Stimulated activated CD8-positive, alpha-beta memory T cell treated with anti-CD3 and anti-CD28 coated beads, Interleukin-7, amount 100 ng/mL, for 1 hour (primary cell): Measurements from ENCODE around the gene KRTAP5-2.
"Not testable (repeated sequence)": the region's sequence is repeated elsewhere in the genome, so short reads cannot be mapped to it uniquely, and the experiment has no call there.

Source experiments
- DNase-seq, 2 donors: peaks; one replicate each; pipeline ENCODE4 v3.0.0-alpha.2; 2020; ENCODE audit warnings: low read depth in 2 of 2

KRTAP5-2 gene

GRCh38 chr11:1589996-1590395, 8.1 kb downstream of the KRTAP5-2 start:
- no peak for DNase-seq

DNA sequence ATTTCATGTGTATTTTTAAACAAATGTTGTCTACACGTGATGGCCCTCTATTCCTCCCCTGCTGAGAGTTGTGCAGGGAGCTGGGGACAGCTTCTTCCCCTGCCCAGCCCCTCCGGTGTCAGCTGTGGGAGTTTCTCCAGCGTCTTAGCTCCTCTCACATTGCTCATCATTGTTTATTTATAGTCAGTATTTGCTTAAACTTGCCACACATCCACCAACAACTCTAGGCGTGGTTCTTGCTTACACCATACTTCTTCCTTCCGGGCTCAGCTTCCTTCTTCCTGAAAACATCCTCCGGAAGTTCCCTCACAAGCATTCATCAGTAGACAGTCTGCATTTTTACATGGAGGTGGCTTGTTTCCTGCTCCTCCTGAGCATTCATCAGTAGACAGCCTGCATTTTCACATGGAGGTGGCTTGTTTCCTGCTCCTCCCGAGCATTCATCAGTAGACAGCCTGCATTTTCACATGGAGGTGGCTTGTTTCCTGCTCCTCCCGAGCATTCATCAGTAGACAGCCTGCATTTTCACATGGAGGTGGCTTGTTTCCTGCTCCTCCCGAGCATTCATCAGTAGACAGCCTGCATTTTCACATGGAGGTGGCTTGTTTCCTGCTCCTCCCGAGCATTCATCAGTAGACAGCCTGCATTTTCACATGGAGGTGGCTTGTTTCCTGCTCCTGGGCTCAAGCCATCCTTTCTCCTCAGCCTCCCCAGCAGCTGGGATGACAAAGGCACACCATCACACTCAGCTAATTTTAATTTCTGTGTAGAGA, 8.7 kb downstream of the KRTAP5-2 start:
- not testable (repeated sequence) for DNase-seq

GRCh38 chr11:1586699-1587098, 11.4 kb downstream of the KRTAP5-2 start:
- no peak for DNase-seq

DNA sequence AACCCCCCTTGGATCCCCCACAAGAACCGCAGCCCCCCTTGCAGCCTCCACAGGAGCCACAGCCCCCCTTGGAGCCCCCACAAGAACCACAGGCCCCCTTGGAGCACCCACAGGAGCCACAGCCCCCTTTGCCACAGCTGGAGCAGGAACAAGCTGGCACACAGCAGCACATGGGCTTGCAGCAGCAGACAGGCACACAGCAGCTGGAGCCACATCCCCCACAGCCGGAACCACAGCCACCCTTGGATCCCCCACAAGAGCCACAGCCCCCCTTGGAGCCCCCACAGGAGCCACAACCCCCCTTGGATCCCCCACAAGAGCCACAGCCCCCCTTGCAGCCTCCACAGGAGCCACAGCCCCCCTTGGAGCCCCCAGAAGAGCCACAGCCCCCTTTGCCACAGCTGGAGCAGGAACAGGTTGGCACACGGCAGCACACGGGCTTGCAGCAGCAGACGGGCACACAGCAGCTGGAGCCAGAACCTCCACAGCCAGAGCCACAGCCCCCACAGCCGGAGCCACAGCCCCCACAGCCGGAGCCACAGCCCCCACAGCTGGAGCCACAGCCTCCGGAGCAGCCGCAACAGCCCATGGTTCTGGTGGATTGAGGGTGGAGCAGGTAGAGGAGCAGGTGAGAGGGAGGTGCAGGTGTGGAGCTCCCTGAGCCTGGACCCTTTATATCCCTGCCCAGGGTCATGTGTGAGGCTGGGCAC, 13.3 kb downstream of the KRTAP5-2 start, which contains the start of gene KRTAP5-1:
TSS of gene KRTAP5-1 (minus strand) at position 623 of the 710 bp plus-strand sequence. CDS start at position 589, 34 bp downstream.
- not testable (repeated sequence) for DNase-seq

GRCh38 chr11:1582909-1583308, 15.2 kb downstream of the KRTAP5-2 start:
- not testable (repeated sequence) for DNase-seq

GRCh38 chr11:1581976-1582375, 16.1 kb downstream of the KRTAP5-2 start:
- no peak for DNase-seq

- DNase-seq: no peak
Observed at GRCh38 chr11:1576825-1577224, 21.3 kb downstream of the KRTAP5-2 start.

DNA sequence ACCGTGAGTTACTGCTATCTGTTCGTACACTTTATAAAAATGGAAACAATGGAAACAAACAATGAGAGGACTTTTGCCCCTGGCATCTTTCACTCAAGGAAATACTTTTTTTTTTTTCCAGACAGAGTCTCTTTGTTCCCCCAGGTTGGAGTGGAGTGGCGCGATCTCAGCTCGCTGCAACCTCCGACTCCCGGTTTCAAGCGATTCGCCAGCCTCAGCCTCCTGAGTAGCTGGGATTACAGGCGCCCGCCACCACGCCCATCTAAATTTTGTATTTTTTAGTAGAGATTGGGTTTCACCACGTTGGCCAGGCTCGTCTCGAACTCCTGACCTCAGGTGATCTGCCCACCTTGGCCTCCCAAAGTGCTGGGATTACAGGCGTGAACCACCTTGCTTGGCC, 22.3 kb downstream of the KRTAP5-2 start:
- not testable (repeated sequence) for DNase-seq

DNA sequence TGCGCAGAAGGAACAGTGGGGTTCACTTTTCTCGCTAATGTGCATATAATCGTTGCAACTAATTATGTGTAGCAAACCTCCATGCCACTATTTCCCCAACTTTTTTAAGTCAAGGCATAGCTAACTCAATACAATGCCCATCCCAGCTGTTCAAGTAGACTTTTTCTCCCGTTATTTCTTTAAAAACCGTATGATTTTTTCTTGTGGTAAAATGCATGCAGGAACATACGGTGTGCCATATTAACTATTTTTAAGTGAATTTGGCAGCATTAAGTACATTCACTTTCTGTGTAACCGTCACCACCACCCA, 23.2 kb downstream of the KRTAP5-2 start:
- no peak for DNase-seq

DNA sequence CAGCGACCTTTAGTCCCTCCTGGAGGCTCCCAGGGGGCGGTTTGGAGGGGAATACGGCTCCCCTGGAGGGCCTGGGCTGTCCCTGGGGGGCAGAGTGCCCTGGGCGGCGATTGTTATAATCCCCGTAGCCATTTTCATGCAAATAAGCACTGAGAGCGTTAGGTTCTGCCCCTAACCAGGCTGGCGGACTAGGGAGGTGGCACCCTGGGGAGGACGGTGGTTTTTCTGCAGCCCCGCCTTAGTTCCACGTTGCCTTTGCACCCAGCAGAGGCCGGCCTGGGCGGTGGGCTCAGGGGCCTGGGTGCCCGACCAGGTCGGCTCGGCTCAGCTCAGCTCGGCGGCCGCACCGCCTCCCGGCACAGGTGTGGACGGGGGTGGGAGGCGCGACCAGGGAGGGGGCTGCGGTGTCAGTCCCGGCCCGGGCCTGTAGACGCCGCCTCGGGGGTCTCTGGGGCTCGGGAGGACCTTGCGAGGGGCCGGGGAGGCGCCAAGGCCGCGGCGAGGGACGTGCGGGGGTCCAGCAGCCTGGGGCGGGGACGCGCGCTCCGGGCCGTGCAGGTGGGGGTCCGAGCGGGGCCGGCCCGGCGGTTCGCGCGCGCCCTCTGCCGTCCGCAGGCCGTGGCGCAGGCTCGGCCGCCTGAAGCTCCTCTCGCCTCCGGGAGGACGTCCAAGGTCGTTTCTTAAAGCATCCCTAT, 23.7 kb downstream of the KRTAP5-2 start:
- no peak for DNase-seq

DNA sequence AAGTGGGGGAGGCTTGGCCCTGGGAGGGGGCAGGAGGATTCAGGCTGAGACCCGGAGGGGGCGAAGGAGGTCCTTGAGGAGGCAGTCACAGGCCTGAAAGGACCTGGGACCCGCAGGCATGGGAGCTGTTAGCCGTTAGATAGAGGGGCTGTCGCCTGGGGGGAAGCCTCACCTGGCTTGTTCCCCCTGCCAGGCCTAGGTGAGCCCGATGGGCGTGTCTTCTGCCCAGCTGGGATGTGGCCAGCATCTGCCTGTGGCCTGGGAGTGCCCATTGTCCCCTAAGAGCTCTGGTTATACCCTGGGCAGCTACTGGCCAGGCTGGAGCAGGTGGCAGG, 24.2 kb downstream of the KRTAP5-2 start:
- no peak for DNase-seq

DNA sequence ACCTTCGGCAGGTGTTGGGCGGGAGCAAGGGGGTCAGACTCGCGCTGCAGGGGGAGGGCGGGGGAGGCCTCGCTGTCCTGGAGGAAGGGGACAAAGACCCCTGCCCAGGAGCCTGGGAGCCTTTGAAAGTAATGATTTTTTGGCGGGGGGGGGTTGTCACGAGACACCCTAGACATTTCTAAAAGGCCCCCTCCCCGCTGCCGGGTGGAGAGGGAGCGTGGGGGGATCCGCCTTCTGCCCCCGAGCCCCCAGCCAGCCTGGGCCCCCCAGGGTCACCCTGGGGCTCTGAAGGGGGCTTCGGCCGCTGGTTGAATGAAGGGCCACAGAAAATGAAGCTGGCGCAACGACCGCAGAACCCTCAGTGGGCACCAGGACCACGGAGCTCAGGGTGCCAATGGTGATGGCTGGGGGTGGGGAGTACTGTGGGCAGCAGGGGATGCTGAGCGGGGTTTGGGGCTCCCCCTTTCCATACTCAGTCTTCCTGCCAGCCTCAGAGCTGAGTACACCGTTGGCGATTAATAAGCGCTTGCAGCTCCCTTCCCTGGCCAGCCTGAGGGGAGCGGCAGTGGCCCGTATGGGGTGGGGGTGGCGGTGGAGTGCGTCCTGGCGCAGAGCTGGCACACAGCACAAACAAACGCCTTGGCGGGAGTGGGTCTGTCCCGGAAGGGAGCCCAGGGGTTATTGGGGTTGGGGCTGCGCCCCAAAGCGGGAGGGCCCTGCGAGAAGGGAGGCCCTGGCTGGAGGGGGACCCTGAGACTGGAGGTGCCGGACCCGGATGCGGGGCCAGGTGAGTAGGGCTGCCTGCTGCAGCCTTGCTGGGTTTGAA, 24.8 kb downstream of the KRTAP5-2 start:
- DNase-seq: no peak

GRCh38 chr11:1572197-1573076, 25.7 kb downstream of the KRTAP5-2 start, which contains the start of gene DUSP8:
TSS of gene DUSP8 (minus strand) at chr11:1572271. CDS start at chr11:1565826, 6,445 bp downstream.
- DNase-seq: peak; percentile 87 to 92

- no peak for DNase-seq
Observed at GRCh38 chr11:1571760-1572196, 26.3 kb downstream of the KRTAP5-2 start.

DNA sequence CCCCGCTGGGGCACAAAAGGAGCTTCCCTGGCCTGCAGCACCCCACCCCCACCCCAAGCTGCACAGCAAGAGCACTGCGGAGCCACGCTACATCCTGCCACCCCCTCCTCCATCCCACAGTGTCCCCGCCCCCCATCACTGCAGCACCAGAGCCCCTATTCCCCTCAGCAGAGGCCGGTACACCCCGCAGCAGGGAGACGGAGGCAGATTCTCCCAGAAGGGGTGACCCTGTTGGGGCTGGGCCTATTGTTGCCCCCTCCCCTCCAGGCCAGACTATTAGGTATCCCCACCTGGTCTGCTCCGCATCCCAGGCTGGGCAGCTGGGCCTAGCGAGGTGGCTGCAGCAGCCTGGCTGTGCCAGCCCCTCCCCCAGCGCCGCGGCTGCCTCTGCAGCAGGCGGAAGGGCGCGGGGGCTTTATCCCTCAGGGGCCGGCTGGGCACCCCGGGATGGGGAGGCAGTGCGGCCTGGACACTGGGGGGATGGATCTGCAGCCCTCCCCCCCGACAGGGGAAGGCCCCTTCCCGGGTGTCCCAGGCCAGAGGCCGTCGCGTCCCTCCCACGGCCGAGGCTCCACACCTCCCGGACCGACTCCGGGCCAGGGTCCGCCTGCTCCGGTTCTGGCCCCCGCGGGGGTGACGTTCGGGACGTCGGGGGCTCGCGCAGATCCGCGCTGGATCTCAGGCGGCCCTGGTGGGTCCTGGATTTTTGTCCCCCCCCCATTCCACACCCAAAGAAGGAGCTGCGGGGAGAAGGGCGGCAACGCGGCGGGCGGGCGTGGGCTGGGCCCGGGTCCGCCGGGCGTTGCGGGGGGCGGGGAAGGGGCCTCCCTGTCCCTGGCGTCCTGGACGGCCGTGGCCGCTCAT, 27.0 kb downstream of the KRTAP5-2 start:
- DNase-seq: no peak

- DNase-seq: no peak
Observed at GRCh38 chr11:1570531-1570895, 27.6 kb downstream of the KRTAP5-2 start.

GRCh38 chr11:1570001-1570453, 28.1 kb downstream of the KRTAP5-2 start:
- no peak for DNase-seq

GRCh38 chr11:1569251-1569780, 28.8 kb downstream of the KRTAP5-2 start:
- DNase-seq: no peak

- no peak for DNase-seq
Observed at GRCh38 chr11:1568441-1568911, 29.6 kb downstream of the KRTAP5-2 start.
